HL-60 (cell line): ENCODE measurements around the gene UPK3B.
"Not testable (repeated sequence)": the region's sequence is repeated elsewhere in the genome, so short reads cannot be mapped to it uniquely, and the experiment has no call there.

Experiments used
- DNase-seq, 2 experiments: peaks; one replicate each; pipeline ENCODE4 v3.0.0-alpha.2; 2010 to 2020; ENCODE audit warnings: low read depth in 1 of 2, low spot score in 1 of 2
- H3K27ac ChIP-seq: fragments of 250-450 bp; sonication (Bioruptor Pico); replicated peaks from 2 replicates; pipeline ENCODE4 v1.5.1; 2020; ENCODE audit warnings: mild to moderate bottlenecking, moderate library complexity
- H3K27me3 ChIP-seq: fragments of 250-450 bp; sonication (Bioruptor Pico); 2 replicates; pipeline ENCODE4 v1.5.1; 2021; ENCODE audit warnings: mild to moderate bottlenecking, moderate library complexity; ENCODE audit not compliant: insufficient read depth, poor library complexity, severe bottlenecking
- H3K4me3 ChIP-seq: replicated peaks from 2 replicates; pipeline ENCODE4 v1.5.1; 2011; ENCODE audit warnings: mild to moderate bottlenecking, control low read depth, low read length; ENCODE audit not compliant: insufficient read depth
- GABPA ChIP-seq: IDR thresholded peaks from 2 replicates; pipeline ENCODE4 v1.6.1; 2012; ENCODE audit warnings: low read depth
- POLR2AphosphoS5 ChIP-seq: IDR thresholded peaks from 2 replicates; pipeline ENCODE4 v1.6.1; 2012; ENCODE audit warnings: low read depth

UPK3B gene

GRCh38 chr7:76549025-76549854, 38.9 kb downstream of the UPK3B start:
- peak overlapping the region; percentile 76 for H3K4me3 ChIP-seq
- TF ChIP-seq POLR2AphosphoS5 (peak; percentile 81), GABPA (peak; percentile 71)
- not testable (repeated sequence) for H3K27me3 ChIP-seq
- peak; percentile 75 to 97 for DNase-seq
- peak overlapping the region; percentile 84 for H3K27ac ChIP-seq

GRCh38 chr7:76549855-76550248, 39.5 kb downstream of the UPK3B start:
- H3K27me3 ChIP-seq, result not testable (repeated sequence)
- H3K27ac ChIP-seq, result peak overlapping the region; percentile 84
- H3K4me3 ChIP-seq, result peak overlapping the region; percentile 76
- peak in 1 of 2 experiments; percentile 19 for DNase-seq

- H3K27me3 ChIP-seq, H3K4me3 ChIP-seq, H3K27ac ChIP-seq, DNase-seq: not testable (repeated sequence)
Measured at GRCh38 chr7:76551992-76552391, 41.6 kb downstream of the UPK3B start.

- not testable (repeated sequence) for H3K4me3 ChIP-seq, H3K27me3 ChIP-seq, DNase-seq, H3K27ac ChIP-seq
Measured at GRCh38 chr7:76559685-76560084, 49.3 kb downstream of the UPK3B start.

- not testable (repeated sequence) for H3K27ac ChIP-seq, DNase-seq, H3K4me3 ChIP-seq, H3K27me3 ChIP-seq
Measured at GRCh38 chr7:76560157-76560556, 49.8 kb downstream of the UPK3B start.

GRCh38 chr7:76561342-76561741, 51.0 kb downstream of the UPK3B start:
- H3K27ac ChIP-seq, DNase-seq, H3K4me3 ChIP-seq, H3K27me3 ChIP-seq: not testable (repeated sequence)

- H3K27ac ChIP-seq, H3K27me3 ChIP-seq, DNase-seq, H3K4me3 ChIP-seq: not testable (repeated sequence)
Measured at GRCh38 chr7:76565001-76565400, 54.6 kb downstream of the UPK3B start.
